Endothelial cell of umbilical vein (primary cell): ENCODE data around the gene ATP2B2. TPM values are rescaled to one million over a fixed set of nuclear protein-coding genes. Genes with fewer than 3 reads are reported as not detected.

Experiments used
- BruUV-seq: library from RNA; stranded (reverse); fragments of 400-500 nt; replicated peaks from 2 replicates; lab custom pipeline; 2021; lab: Mats Ljungman, UMichigan
- CTCF ChIA-PET: fragments of 300-600, 350-600 bp; sonication (Branson Sonifier 250); formaldehyde crosslinking; loops from one replicate; lab custom pipeline; 2021; ENCODE audit warnings: antibody characterized with exemption, inconsistent platforms; lab: Charles Lee
- POLR2A ChIA-PET: fragments of 300-600, 350-600 bp; sonication (Branson Sonifier 250); formaldehyde crosslinking; loops from one replicate; lab custom pipeline; 2021; ENCODE audit warnings: antibody characterized with exemption, inconsistent platforms; lab: Charles Lee
- DNase-seq: peaks from one replicate; pipeline ENCODE4 v3.0.0-alpha.2; 2011; ENCODE audit warnings: low read depth, low spot score
- FAIRE-seq: peaks from 2 replicates; lab custom pipeline; 2011; peaks lifted over from hg19 to GRCh38; lab: Jason Lieb, UNC
- H2AFZ ChIP-seq: 2 replicates; pipeline ENCODE4 v1.6.0; 2012; ENCODE audit warnings: low read depth, low read length, control low read depth, inconsistent platforms
- H3K27ac ChIP-seq: 2 replicates; pipeline ENCODE4 v1.5.1; 2011; ENCODE audit warnings: low read depth, mild to moderate bottlenecking, control low read depth, low read length, moderate library complexity; ENCODE audit not compliant: insufficient read depth
- H3K27me3 ChIP-seq, 2 experiments: 2 replicates each; pipeline versions ENCODE4 v1.6.0 to v1.6.1; 2011; ENCODE audit warnings: low read length in 2 of 2, mixed read lengths in 1 of 2; ENCODE audit not compliant: control insufficient read depth in 2 of 2, insufficient read depth in 2 of 2
- H3K36me3 ChIP-seq, 2 experiments: 2 replicates in 1 of 2; 3 replicates in 1 of 2; pipeline ENCODE4 v1.5.1; 2011; ENCODE audit warnings: low read length in 2 of 2, mild to moderate bottlenecking in 1 of 2, moderate library complexity in 1 of 2; ENCODE audit not compliant: control insufficient read depth in 2 of 2, insufficient read depth in 2 of 2; ENCODE audit errors: extremely low read depth in 1 of 2
- H3K4me1 ChIP-seq: 3 replicates; pipeline ENCODE4 v1.5.1; 2011; ENCODE audit warnings: mild to moderate bottlenecking, low read length; ENCODE audit not compliant: control insufficient read depth, insufficient read depth; ENCODE audit errors: extremely low read depth
- H3K4me2 ChIP-seq: 2 replicates; pipeline ENCODE4 v1.6.1; 2011; ENCODE audit warnings: low read length, control low read depth, mixed read lengths; ENCODE audit not compliant: insufficient read depth
- H3K4me3 ChIP-seq, 3 experiments: fragments of 200-600 bp in 1 of 3; sonication (generic), shearing (Covaris generic) in 1 of 3; replicated peaks in 1 of 3; 2 replicates each; pipeline ENCODE4 v1.5.1; 2011 to 2016; ENCODE audit warnings: control low read depth in 3 of 3, low read length in 3 of 3, mild to moderate bottlenecking in 2 of 3, inconsistent platforms in 1 of 3, low read depth in 1 of 3, moderate library complexity in 1 of 3; ENCODE audit not compliant: insufficient read depth in 1 of 3
- H3K79me2 ChIP-seq: 2 replicates; pipeline ENCODE4 v1.6.0; 2012; ENCODE audit warnings: low read length, inconsistent platforms; ENCODE audit not compliant: control insufficient read depth, insufficient read depth
- H3K9ac ChIP-seq: replicated peaks from 2 replicates; pipeline ENCODE3; 2011; ENCODE audit warnings: low read length, control low read depth; ENCODE audit not compliant: insufficient read depth; ENCODE audit errors: extremely low read depth
- H3K9me1 ChIP-seq: replicated peaks from 3 replicates; pipeline ENCODE4 v1.6.0; 2011; ENCODE audit warnings: mild to moderate bottlenecking, low read length; ENCODE audit not compliant: control insufficient read depth, insufficient read depth; ENCODE audit errors: extremely low read depth
- H3K9me3 ChIP-seq: replicated peaks from 2 replicates; pipeline ENCODE4 v1.5.1; 2012; ENCODE audit warnings: low read length, inconsistent platforms; ENCODE audit not compliant: control insufficient read depth, insufficient read depth
- H4K20me1 ChIP-seq: replicated peaks from 2 replicates; pipeline ENCODE3; 2011; ENCODE audit warnings: mild to moderate bottlenecking, low read length; ENCODE audit not compliant: control insufficient read depth, insufficient read depth; ENCODE audit errors: extremely low read depth
- EZH2 ChIP-seq: IDR thresholded peaks from 2 replicates; pipeline ENCODE4 v1.6.1; 2012; ENCODE audit warnings: borderline replicate concordance, low read depth, mild to moderate bottlenecking, moderate library complexity, low read length, inconsistent platforms; ENCODE audit not compliant: severe bottlenecking
- FOS ChIP-seq: IDR thresholded peaks from 2 replicates; pipeline ENCODE4 v1.6.1; 2011; ENCODE audit warnings: mild to moderate bottlenecking, low read length, moderate library complexity, borderline replicate concordance; ENCODE audit not compliant: insufficient read depth
- GATA2 ChIP-seq: IDR thresholded peaks from 2 replicates; pipeline ENCODE4 v1.7.0; 2011; ENCODE audit warnings: low read depth, mild to moderate bottlenecking, moderate library complexity, mixed read lengths, low read length; ENCODE audit not compliant: insufficient read length, insufficient read depth
- JUN ChIP-seq: IDR thresholded peaks from 2 replicates; pipeline ENCODE4 v1.6.1; 2011; ENCODE audit warnings: borderline replicate concordance, low read depth; ENCODE audit not compliant: insufficient read length, insufficient read depth
- MYC ChIP-seq: IDR thresholded peaks from one replicate; pipeline ENCODE4 v1.6.1; 2011; ENCODE audit warnings: mild to moderate bottlenecking, low read depth, low read length
- POLR2A ChIP-seq: IDR thresholded peaks from 2 replicates; pipeline ENCODE4 v1.6.1; 2012; ENCODE audit warnings: low read depth, mild to moderate bottlenecking, control low read depth, low read length
- POLR2AphosphoS5 ChIP-seq: IDR thresholded peaks from 2 replicates; pipeline ENCODE4 v1.6.1; 2012; ENCODE audit warnings: low read depth, mild to moderate bottlenecking, control low read depth, low read length, moderate library complexity; ENCODE audit not compliant: insufficient read depth
- dilution Hi-C: fragments of 300-500 bp; cut with MboI; formaldehyde crosslinking; loops from one replicate; pipeline ENCODE4 v1.15.0; 2019; ENCODE audit warnings: low sequenced_read_pairs; ENCODE audit not compliant: extremely low pct_ligation_motif_present
- intact Hi-C: fragments of 100-400 bp; cut with micrococcal nuclease; formaldehyde crosslinking; loops from one replicate; pipeline ENCODE4 v1.10.0; 2022
- polyA plus RNA-seq, 4 experiments: library from polyadenylated mRNA; depleted of rRNA in 3 of 4; stranded (reverse) in 3 of 4; unstranded in 1 of 4; fragments of >200 nt; gene quantifications; 2 replicates each; pipeline versions ENCODE4 v1.2.1 to v1.2.3, GENCODE V29; 2011 to 2012; ENCODE audit warnings: missing spikeins in 1 of 4
- total RNA-seq: library from RNA; stranded (reverse); gene quantifications from 2 replicates; pipeline ENCODE4 v1.2.3, GENCODE V29; 2021
- TF ChIP-seq, protein P1 (sequence below): IDR thresholded peaks from 2 replicates; pipeline ENCODE4 v1.6.1; 2011; ENCODE audit not compliant: insufficient read depth, insufficient read length
- TF ChIP-seq, protein P2 (sequence below), 2 donors: IDR thresholded peaks; 1 replicate in 1 of 2; 2 replicates in 1 of 2; pipeline ENCODE4 v1.5.1; 2011; ENCODE audit warnings: low read length in 2 of 2, mild to moderate bottlenecking in 2 of 2, moderate library complexity in 2 of 2, control low read depth in 1 of 2, inconsistent platforms in 1 of 2, low read depth in 1 of 2; ENCODE audit not compliant: insufficient read depth in 1 of 2; ENCODE audit errors: extremely low read depth in 1 of 2

The ATP2B2 gene
- total and polyA plus RNA-seq, 2 donors (not counting 3 experiments of a cell fraction or from before 2014, with no cell fraction given): not detected

DNA sequence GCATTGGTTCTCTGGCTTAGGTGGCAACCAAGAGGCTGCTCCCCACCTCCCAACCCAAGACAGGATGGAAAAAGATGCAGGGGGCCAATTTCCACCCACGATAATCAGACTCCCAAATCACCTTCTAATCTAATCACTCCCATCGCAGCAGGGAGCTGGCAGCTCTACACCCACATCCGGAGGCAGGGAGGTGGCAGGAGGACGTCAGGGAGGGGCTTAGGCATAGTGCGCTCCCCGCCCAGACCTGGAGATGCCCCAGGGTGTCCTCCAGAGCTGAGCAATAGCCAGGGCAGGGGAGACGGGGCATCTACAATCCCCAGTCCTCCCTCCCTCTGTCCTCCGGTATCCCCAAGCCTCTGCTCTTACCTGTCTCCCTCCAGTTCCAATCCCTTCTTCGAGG lies 114.0 kb downstream of the ATP2B2 start:
- Histone ChIP-seq H2AFZ (no peak overlapping the region), H4K20me1 (no peaks in the 10 kb centered on the region)
- no TSS peak for BruUV-seq

More for the DNA sequence above, 114.0 kb downstream of the ATP2B2 start:
- POLR2A ChIA-PET: no interaction called here
- H3K9ac ChIP-seq: no peak overlapping the region
- intact Hi-C loops (no loop called here), dilution Hi-C loops (no loop called here)
- no peaks in the 10 kb centered on the region for H3K27me3 ChIP-seq
- no peaks in the 10 kb centered on the region for H3K4me1 ChIP-seq
- CTCF ChIA-PET: no interaction called here
- TF ChIP-seq POLR2A (no peak), FOS (no peak), EZH2 (no peak), GATA2 (no peak), JUN (no peak), MYC (no peak), POLR2AphosphoS5 (no peak)
- TF ChIP-seq, protein P1, sequence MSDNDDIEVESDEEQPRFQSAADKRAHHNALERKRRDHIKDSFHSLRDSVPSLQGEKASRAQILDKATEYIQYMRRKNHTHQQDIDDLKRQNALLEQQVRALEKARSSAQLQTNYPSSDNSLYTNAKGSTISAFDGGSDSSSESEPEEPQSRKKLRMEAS: no peak
- TF ChIP-seq, protein P2, sequence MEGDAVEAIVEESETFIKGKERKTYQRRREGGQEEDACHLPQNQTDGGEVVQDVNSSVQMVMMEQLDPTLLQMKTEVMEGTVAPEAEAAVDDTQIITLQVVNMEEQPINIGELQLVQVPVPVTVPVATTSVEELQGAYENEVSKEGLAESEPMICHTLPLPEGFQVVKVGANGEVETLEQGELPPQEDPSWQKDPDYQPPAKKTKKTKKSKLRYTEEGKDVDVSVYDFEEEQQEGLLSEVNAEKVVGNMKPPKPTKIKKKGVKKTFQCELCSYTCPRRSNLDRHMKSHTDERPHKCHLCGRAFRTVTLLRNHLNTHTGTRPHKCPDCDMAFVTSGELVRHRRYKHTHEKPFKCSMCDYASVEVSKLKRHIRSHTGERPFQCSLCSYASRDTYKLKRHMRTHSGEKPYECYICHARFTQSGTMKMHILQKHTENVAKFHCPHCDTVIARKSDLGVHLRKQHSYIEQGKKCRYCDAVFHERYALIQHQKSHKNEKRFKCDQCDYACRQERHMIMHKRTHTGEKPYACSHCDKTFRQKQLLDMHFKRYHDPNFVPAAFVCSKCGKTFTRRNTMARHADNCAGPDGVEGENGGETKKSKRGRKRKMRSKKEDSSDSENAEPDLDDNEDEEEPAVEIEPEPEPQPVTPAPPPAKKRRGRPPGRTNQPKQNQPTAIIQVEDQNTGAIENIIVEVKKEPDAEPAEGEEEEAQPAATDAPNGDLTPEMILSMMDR (IDR thresholded peaks at IDR 0.05; ENCODE audit: extremely low read depth in 1 of 2, insufficient read depth in 1 of 2, low read depth in 1 of 2, low read length in 2 of 2): no peak
- H3K4me3 ChIP-seq: no peak overlapping the region
- H3K9me1 ChIP-seq: no peaks in the 10 kb centered on the region
- H3K4me2 ChIP-seq: no peak overlapping the region
- H3K79me2 ChIP-seq: no peaks in the 10 kb centered on the region
- no peak for FAIRE-seq
- H3K27ac ChIP-seq: no peak overlapping the region
- H3K9me3 ChIP-seq: no peaks in the 10 kb centered on the region
- no peaks in the 10 kb centered on the region for H3K36me3 ChIP-seq
- DNase-seq: no peak
